Limb (tissue), 2 donors: ENCODE results near the gene FADD.
A peak's percentile ranks its signal among the peaks of the same experiment; 100 is the strongest.
"Not testable (repeated sequence)": the region's sequence is repeated elsewhere in the genome, so short reads cannot be mapped to it uniquely, and the experiment has no call there.

Experiments
- DNase-seq, 2 donors: peaks; one replicate each; pipeline ENCODE4 v3.0.0-alpha.2; 2016; ENCODE audit errors: extremely low spot score in 2 of 2

Gene FADD

DNA sequence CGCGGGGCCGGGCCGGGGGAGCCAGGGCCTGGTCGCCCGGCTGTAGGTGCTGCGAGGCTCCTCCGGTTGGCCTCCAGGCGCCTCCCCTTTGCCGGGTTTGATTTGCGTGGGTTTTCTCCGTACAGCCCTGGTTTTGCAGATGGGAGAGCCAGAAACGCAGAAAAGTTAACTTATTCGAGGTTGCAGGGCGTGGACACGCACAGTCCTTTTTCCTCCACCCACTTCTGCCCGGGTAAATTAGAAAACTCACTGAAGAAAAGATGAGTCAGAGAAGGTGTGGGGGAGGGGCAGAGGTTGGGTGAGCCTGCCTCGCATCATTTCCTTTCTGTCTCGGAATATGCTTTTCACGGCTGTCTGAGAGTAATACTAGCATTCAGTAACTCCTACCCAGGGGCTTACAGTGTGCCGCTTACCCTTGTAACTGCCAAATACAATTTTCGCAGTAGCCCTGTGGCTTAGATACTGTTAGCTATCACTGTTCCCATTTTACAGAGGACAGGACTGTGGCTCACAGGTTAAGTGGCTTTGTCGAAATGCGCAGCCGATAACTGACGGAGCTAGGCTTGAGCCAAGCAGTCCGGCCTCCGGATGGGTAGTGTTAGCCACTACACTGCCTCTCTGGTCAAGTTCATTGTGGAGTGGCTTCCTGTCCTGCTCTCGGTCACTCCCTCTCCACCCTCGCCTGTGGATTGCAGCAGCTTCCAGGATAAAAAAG is 812 bp downstream of the FADD start:
- DNase-seq, result peak; percentile 15 to 64

DNA sequence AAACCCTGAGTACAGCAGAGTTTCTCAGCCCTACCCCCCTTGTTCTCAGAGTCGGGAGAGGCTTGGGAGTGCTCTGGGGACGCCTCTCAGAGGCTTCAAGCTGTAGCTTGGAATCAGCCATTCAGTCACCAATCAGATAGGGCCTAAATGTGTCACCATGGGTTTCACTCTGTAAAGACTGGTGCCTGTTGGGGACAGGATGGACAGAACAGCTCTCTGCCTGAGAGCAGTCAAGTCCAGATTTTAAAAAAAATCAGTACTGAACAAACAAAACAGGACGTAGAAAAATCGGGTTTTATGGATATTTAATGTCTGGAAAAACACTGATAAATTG is 1.3 kb downstream of the FADD start:
- DNase-seq, result no peak

DNA sequence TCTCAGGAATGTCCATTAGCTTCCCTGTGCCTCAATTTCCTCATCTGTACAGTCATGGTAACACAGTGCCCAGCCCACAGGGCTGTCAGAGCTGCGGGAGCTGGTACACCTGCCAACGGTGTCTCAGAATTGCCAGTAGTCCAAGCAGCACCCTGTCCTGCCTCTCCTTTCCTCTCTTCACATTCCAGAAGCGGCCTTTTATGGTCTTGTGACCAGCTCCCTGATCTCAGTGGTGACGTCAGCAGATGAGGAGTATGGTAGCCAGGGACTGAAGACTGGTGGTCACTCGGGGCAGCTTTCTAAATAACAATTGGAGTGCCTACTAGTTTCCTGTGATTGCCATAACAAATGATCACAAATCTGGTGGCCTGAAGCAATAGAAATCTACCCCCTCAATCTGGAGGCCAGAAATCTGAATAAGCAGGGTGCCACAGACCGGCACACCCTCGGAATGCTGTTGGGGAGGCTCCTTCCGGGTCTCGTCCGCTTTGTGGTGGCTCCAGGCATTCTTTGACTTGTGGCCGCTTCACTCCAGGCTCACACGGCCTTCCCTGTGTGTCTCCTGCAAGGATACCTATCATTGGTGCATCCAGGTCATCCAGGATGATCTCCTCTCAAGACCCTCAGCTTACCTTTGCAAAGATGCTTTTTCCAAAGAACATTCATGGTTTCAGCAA is 2.1 kb downstream of the FADD start:
- DNase-seq, result no peak

DNA sequence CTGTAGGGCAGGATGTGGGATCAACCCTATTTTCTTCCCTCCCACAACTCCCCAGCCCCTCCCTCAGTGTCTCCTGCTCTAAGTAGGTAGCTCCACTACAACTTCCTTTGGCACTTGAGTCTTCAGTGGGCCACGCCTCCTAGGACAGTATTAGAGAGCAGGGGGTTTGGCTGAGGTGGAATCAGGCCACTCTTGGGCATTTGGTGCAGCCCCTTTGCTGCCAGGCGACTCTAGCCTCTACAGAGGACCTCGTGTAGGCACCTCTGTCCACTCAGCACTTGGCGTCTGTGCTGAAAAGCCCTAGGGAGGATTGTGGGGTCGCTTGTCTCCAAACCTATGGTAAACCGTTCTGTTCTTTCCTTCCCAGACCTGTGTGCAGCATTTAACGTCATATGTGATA is 2.7 kb downstream of the FADD start:
- no peak for DNase-seq

DNA sequence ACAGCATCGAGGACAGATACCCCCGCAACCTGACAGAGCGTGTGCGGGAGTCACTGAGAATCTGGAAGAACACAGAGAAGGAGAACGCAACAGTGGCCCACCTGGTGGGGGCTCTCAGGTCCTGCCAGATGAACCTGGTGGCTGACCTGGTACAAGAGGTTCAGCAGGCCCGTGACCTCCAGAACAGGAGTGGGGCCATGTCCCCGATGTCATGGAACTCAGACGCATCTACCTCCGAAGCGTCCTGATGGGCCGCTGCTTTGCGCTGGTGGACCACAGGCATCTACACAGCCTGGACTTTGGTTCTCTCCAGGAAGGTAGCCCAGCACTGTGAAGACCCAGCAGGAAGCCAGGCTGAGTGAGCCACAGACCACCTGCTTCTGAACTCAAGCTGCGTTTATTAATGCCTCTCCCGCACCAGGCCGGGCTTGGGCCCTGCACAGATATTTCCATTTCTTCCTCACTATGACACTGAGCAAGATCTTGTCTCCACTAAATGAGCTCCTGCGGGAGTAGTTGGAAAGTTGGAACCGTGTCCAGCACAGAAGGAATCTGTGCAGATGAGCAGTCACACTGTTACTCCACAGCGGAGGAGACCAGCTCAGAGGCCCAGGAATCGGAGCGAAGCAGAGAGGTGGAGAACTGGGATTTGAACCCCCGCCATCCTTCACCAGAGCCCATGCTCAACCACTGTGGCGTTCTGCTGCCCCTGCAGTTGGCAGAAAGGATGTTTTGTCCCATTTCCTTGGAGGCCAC is 3.3 kb downstream of the FADD start:
- no peak for DNase-seq

- no peak for DNase-seq
These were observed 3.9 kb downstream of the FADD start for GRCh38 chr11:70206982-70207376.

DNA sequence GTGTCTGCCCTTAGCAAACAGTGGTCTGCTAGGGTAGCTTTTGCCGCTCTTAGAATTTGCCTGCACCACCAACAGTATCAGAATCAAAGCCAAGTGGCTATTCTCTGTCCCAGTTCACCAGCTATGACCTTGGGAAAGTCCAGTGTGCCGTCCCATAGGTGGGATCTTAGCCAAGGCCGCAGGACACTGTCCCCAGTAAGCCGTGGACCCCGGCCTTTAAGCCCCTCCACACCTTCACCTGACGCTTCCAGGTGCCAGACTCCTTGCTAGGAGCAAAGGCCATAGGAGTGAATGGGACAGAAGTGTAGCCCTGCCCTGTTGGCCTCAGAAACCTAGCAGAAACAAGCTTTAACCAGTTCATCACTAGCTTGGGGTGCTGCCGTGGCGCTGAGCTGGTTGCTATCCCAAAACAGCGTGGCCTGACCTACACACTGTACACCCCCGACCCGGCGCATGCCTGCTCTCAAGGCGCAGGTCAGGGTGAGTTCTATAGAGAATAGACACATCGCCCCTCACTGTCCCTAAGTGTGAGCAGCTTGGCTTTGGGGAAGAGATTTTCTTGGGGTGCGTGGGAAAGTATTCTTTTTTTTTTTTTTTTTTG is 4.5 kb downstream of the FADD start:
- no peak for DNase-seq

DNA sequence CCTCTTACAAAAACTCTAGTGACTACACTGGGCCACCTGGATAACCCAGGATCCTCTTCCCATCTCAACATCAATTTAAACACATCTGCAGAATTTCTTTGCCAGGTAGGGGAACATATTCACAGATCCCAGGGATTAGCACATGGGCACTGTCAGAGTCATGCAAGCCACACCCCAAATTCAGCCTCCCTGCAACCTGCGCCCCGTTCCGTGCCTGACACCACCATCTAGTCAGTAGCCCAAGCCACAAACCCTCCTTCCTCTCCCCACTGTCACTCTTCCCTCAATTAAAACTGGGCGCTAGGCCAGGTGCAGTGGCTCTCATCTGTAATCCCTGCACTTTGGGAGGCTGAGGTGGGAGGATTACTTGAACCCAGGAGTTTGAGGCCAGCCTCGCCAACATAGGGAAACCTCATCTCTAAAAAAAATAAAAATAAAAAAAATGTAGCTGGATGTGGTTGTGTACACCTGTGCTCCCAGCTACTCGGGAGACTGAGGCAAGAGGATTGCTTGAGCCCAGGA is 6.4 kb downstream of the FADD start:
- no peak for DNase-seq

- no peak for DNase-seq
These were observed 7.0 kb downstream of the FADD start for GRCh38 chr11:70210051-70210501.

- DNase-seq, result no peak
These were observed 7.4 kb downstream of the FADD start for GRCh38 chr11:70210530-70210929.

DNA sequence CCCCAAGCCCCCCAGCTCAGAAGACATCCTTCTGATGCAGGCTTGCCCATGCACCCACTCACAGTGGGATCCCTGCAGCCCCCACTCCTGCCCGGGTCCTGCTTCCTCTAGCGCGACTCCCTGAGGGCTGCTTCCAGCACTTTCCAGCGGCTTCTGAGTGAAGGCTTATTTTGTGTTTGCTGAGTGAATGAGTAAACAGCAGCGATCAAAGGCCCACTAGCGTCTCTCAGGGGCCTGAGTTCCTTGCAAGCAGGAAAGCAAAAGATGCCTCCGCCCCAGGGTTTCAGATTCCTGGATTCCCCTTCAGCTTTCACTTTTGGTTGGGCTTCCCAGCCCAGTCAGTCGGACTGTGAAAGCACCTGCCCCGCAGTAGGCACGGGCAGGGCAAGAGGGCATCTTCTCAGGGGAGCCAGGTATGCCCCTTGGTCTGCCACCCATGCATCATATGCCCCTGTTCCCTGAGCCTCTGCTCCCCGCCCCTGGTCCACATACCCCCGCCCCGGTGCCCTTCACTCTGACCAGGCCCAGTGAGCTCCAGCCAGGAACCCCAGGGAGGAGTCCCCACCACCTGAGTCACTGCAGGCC is 9.2 kb downstream of the FADD start:
- DNase-seq, result no peak

GRCh38 chr11:70217388-70217787 is 14.3 kb downstream of the FADD start:
- DNase-seq, result not testable (repeated sequence)

GRCh38 chr11:70218076-70218475 is 15.0 kb downstream of the FADD start:
- not testable (repeated sequence) for DNase-seq

- DNase-seq, result no peak
These were observed 17.0 kb downstream of the FADD start for GRCh38 chr11:70220136-70220535.

DNA sequence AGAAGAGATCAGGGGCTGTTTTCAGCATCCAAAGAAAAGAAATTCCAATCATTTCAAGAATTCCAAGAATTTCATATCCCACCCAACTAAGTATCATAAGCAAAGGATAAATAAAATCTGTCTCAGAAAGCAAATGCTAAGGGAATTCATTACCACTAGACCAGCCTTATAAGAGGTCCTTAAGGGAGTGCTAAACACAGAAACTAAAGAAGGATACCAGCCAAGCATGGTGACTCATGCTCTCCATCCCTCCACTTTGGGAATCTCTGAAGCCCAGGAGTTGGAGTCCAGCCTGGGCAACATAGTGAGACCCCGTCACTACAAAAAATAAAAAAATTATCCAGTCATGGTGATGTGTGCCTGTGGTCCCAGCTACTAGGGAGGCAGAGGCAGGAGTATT is 17.8 kb downstream of the FADD start:
- DNase-seq, result no peak

DNA sequence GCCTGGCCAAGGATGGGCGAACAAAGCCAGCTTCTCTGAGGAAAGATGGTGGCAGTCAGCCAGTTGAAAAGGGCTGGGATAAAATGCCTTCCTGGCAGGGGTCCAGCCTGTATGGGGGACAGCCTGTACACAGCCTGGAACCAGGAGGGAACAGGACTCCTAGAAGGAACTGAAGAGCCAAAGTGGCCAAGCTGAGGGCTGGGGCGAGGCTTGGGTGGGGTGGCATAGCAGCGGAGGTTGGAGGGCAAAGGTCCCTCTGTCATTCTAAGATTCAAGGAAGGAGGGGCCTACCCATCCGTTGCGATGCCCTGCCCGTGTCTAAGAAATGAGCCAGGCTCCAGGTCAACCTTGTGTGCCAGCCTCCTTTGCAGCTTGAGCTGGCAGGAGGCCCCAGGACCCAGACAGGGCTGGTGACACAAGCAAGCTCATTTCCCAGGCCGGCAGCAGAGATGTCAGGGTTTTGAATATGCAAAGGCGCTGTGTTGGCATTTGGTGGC is 22.6 kb downstream of the FADD start:
- DNase-seq, result no peak

- no peak for DNase-seq
These were observed 23.1 kb downstream of the FADD start for GRCh38 chr11:70226183-70226582.

- DNase-seq, result no peak
These were observed 23.9 kb downstream of the FADD start for GRCh38 chr11:70226967-70227366.

DNA sequence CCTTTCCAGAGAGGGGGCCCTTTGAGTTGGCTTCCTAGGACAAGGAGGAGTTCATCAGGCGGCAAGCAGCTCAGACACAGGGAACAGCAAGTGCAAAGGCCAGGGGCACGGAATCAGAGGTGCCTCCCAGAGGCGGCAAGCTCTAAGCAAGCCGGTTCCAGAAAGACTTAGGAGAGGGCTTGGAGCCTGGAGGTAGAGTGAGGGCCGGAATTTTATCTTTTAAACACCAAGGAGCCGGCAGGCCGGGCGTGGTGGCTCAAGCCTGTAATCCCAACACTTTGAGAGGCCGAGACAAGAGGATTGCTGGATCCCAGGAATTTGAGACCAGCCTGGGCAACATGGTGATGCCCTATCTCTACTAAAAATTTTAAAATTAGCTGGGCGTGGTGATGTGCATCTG is 26.6 kb downstream of the FADD start:
- DNase-seq, result no peak

DNA sequence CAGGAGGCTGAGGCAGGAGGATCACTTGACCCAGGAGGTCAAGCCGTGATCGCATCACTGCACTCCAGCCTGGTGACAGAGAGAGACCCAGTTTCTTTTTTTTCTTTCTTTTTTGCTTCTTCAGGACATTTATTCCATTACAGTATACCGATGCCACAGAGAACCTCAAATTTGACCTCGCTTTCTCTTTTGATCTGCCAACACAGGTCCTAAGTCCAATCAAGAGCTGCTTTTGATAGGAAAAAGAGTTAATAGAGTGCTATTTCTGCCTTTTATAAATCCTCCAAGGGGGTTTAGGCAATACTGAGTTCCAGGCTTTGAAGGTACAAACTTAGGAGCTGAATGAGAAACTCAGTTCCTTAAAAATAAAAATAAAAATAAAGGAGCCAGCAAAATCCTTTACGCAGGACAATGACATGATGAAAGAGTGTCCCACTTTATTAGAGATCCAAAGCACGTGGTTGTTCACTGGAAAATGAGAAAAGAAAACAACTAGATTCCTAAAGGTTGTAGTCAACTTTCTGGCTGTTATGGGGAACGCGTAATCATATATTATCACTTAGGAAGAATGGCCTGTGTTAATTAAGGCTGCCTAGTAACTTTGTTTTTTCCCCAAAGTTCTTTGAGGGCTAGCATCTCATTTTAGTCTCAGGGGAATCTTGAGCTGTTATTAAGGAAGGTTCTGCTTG is 27.2 kb downstream of the FADD start:
- DNase-seq, result no peak
